ENCODE measurements around the gene ANXA4.

ANXA4 gene

GRCh38 chr2:69720404-69720803 lies 21.5 kb upstream of the ANXA4 start:
- Histone ChIP-seq H3K27me3 (no peaks in the 10 kb centered on the region), H3K9me3 (no peaks in the 10 kb centered on the region), H3K27ac (no peak overlapping the region), H3K4me3 (ENCODE audit: low read depth in 1 of 2, low read length in 1 of 2) (no peak overlapping the region), H3K36me3 (no peaks in the 10 kb centered on the region), H3K4me1 (ENCODE audit: control insufficient read depth in 1 of 2, insufficient read depth in 1 of 2, low read depth in 1 of 2, low read length in 1 of 2) (peaks cover 6 to 8% of the 10 kb centered on the region in 2 experiments)
- no peak for TF ChIP-seq CTCF (IDR thresholded peaks at IDR 0.05)

- TF ChIP-seq CTCF (IDR thresholded peaks at IDR 0.05), result no peak
- Histone ChIP-seq H3K27ac (no peak overlapping the region), H3K4me3 (ENCODE audit: low read depth in 1 of 2, low read length in 1 of 2) (no peak overlapping the region)
Observed at GRCh38 chr2:69721022-69721421, 20.9 kb upstream of the ANXA4 start.

GRCh38 chr2:69723791-69724190 lies 18.1 kb upstream of the ANXA4 start:
- Histone ChIP-seq H3K4me3 (ENCODE audit: low read depth in 1 of 2, low read length in 1 of 2) (no peak overlapping the region), H3K36me3 (no peaks in the 10 kb centered on the region), H3K27me3 (no peaks in the 10 kb centered on the region), H3K27ac (no peak overlapping the region), H3K9me3 (no peaks in the 10 kb centered on the region), H3K4me1 (ENCODE audit: control insufficient read depth in 1 of 2, insufficient read depth in 1 of 2, low read depth in 1 of 2, low read length in 1 of 2) (peaks cover 6 to 8% of the 10 kb centered on the region in 2 experiments)
- TF ChIP-seq CTCF (IDR thresholded peaks at IDR 0.05), result no peak

More at GRCh38 chr2:69721022-69721421, 20.9 kb upstream of the ANXA4 start:
- Histone ChIP-seq H3K27me3 (no peaks in the 10 kb centered on the region), H3K4me1 (ENCODE audit: control insufficient read depth in 1 of 2, insufficient read depth in 1 of 2, low read depth in 1 of 2, low read length in 1 of 2) (peaks cover 6 to 8% of the 10 kb centered on the region in 2 experiments), H3K9me3 (no peaks in the 10 kb centered on the region), H3K36me3 (no peaks in the 10 kb centered on the region)

GRCh38 chr2:69724540-69725159 lies 17.3 kb upstream of the ANXA4 start:
- peak overlapping the region; percentile 40 to 50 for H3K4me3 ChIP-seq (ENCODE audit: low read depth in 1 of 2, low read length in 1 of 2)
- no peaks in the 10 kb centered on the region for H3K9me3 ChIP-seq
- H3K36me3 ChIP-seq, result no peaks in the 10 kb centered on the region
- H3K4me1 ChIP-seq (ENCODE audit: control insufficient read depth in 1 of 2, insufficient read depth in 1 of 2, low read depth in 1 of 2, low read length in 1 of 2), result peaks cover 6 to 8% of the 10 kb centered on the region in 2 experiments
- no peak overlapping the region for H3K27ac ChIP-seq
- peak; percentile 95 for TF ChIP-seq CTCF (IDR thresholded peaks at IDR 0.05)
- no peaks in the 10 kb centered on the region for H3K27me3 ChIP-seq

GRCh38 chr2:69725706-69726360 lies 16.1 kb upstream of the ANXA4 start:
- no peaks in the 10 kb centered on the region for H3K36me3 ChIP-seq
- no peak for TF ChIP-seq CTCF (IDR thresholded peaks at IDR 0.05)

More at GRCh38 chr2:69725706-69726360, 16.1 kb upstream of the ANXA4 start:
- Histone ChIP-seq H3K4me3 (ENCODE audit: low read depth in 1 of 2, low read length in 1 of 2) (no peak overlapping the region), H3K27me3 (no peaks in the 10 kb centered on the region), H3K4me1 (ENCODE audit: control insufficient read depth in 1 of 2, insufficient read depth in 1 of 2, low read depth in 1 of 2, low read length in 1 of 2) (peaks cover 6 to 8% of the 10 kb centered on the region in 2 experiments), H3K9me3 (no peaks in the 10 kb centered on the region), H3K27ac (no peak overlapping the region)
